ENCODE data around the gene ATP6V1B1.

The ATP6V1B1 gene

GRCh38 chr2:70935468-70936164 is at the start of gene ATP6V1B1:
Gene ATP6V1B1, plus strand, starts transcription at chr2:70935900. Its CDS starts 55 bp downstream, at chr2:70935955.
- DNase-seq = no peak

GRCh38 chr2:70886541-70886987 is 49.1 kb upstream of the ATP6V1B1 start:
- DNase-seq = no peak

GRCh38 chr2:70887208-70887549 is 48.5 kb upstream of the ATP6V1B1 start:
- DNase-seq = no peak

- no peak for DNase-seq
Observed at GRCh38 chr2:70887550-70888246, 48.0 kb upstream of the ATP6V1B1 start.

- DNase-seq = no peak
Observed at GRCh38 chr2:70888366-70888922, 47.3 kb upstream of the ATP6V1B1 start.

GRCh38 chr2:70888923-70889715 is 46.6 kb upstream of the ATP6V1B1 start:
- DNase-seq = no peak

- no peak for DNase-seq
Observed at GRCh38 chr2:70889716-70890037, 46.0 kb upstream of the ATP6V1B1 start.

GRCh38 chr2:70890469-70891065 is 45.1 kb upstream of the ATP6V1B1 start:
- no peak for DNase-seq

- no peak for DNase-seq
Observed at GRCh38 chr2:70891572-70892357, 43.9 kb upstream of the ATP6V1B1 start.

- no peak for DNase-seq
Observed at GRCh38 chr2:70892750-70893149, 43.0 kb upstream of the ATP6V1B1 start.

- no peak for DNase-seq
Observed at GRCh38 chr2:70893186-70893585, 42.5 kb upstream of the ATP6V1B1 start.

- DNase-seq = no peak
Observed at GRCh38 chr2:70894765-70895164, 40.9 kb upstream of the ATP6V1B1 start.

GRCh38 chr2:70895249-70895648 is 40.5 kb upstream of the ATP6V1B1 start:
- no peak for DNase-seq

- DNase-seq = no peak
Observed at GRCh38 chr2:70895998-70896764, 39.5 kb upstream of the ATP6V1B1 start.

GRCh38 chr2:70896765-70897202 is 38.9 kb upstream of the ATP6V1B1 start:
- no peak for DNase-seq

GRCh38 chr2:70897203-70897976 is 38.3 kb upstream of the ATP6V1B1 start:
- no peak for DNase-seq

- DNase-seq = no peak
Observed at GRCh38 chr2:70897977-70898226, 37.8 kb upstream of the ATP6V1B1 start.

- no peak for DNase-seq
Observed at GRCh38 chr2:70898363-70899240, 37.1 kb upstream of the ATP6V1B1 start.

- no peak for DNase-seq
Observed at GRCh38 chr2:70901227-70902066, 34.3 kb upstream of the ATP6V1B1 start.

Measured in SHP77 treated with DMSO at 0.1 percent for 48 hours (cell line).